H9 (cell line): ENCODE results near the gene SNPH. TPM values are rescaled to one million over a fixed set of nuclear protein-coding genes. Genes with fewer than 3 reads are reported as not detected.
A peak's percentile ranks its signal among the peaks of the same experiment; 100 is the strongest.

Experiments
- DNase-seq: peaks from one replicate; pipeline ENCODE4 v3.0.0-alpha.2; 2017
- H2AFZ ChIP-seq: one replicate; pipeline ENCODE4 v1.6.1; 2013; ENCODE audit warnings: mild to moderate bottlenecking, low read length, control low read depth, moderate library complexity
- H2AK5ac ChIP-seq: 2 replicates; pipeline ENCODE4 v1.6.1; 2013; ENCODE audit warnings: low read length, control low read depth, mixed read lengths; ENCODE audit not compliant: insufficient read length
- H2BK120ac ChIP-seq: one replicate; pipeline ENCODE4 v1.6.1; 2013; ENCODE audit warnings: low read depth, mild to moderate bottlenecking, low read length, control low read depth, inconsistent platforms; ENCODE audit not compliant: poor library complexity, severe bottlenecking
- H2BK12ac ChIP-seq: 2 replicates; pipeline ENCODE4 v1.6.1; 2013; ENCODE audit warnings: low read length, control low read depth, mixed read lengths, low read depth; ENCODE audit not compliant: insufficient read length
- H2BK15ac ChIP-seq: 2 replicates; pipeline ENCODE4 v1.6.1; 2013; ENCODE audit warnings: low read depth, low read length, control low read depth
- H2BK20ac ChIP-seq: one replicate; pipeline ENCODE4 v1.6.1; 2013; ENCODE audit warnings: low read depth, mild to moderate bottlenecking, low read length, control low read depth, inconsistent platforms; ENCODE audit not compliant: poor library complexity, severe bottlenecking
- H2BK5ac ChIP-seq: 2 replicates; pipeline ENCODE4 v1.6.1; 2013; ENCODE audit warnings: low read length, control low read depth, mixed read lengths; ENCODE audit not compliant: insufficient read length
- H3K14ac ChIP-seq: 2 replicates; pipeline ENCODE4 v1.6.1; 2013; ENCODE audit warnings: low read length, control low read depth; ENCODE audit not compliant: insufficient read depth
- H3K18ac ChIP-seq: 2 replicates; pipeline ENCODE4 v1.6.1; 2013; ENCODE audit warnings: low read depth, mild to moderate bottlenecking, mixed read lengths, low read length, control low read depth; ENCODE audit not compliant: insufficient read length
- H3K23ac ChIP-seq: 2 replicates; pipeline ENCODE4 v1.6.1; 2013; ENCODE audit warnings: low read length, control low read depth, mixed read lengths, low read depth; ENCODE audit not compliant: insufficient read length
- H3K23me2 ChIP-seq: 2 replicates; pipeline ENCODE4 v1.6.1; 2013; ENCODE audit warnings: low read depth, mild to moderate bottlenecking, mixed read lengths, low read length, control low read depth; ENCODE audit not compliant: insufficient read length, poor library complexity, severe bottlenecking
- H3K27ac ChIP-seq: 2 replicates; pipeline ENCODE4 v1.5.1; 2013; ENCODE audit warnings: low read length, control low read depth, mixed read lengths, low read depth; ENCODE audit not compliant: insufficient read length
- H3K27me3 ChIP-seq: 2 replicates; pipeline ENCODE4 v1.6.1; 2013; ENCODE audit warnings: low read length, control low read depth, inconsistent platforms; ENCODE audit not compliant: insufficient read depth
- H3K4ac ChIP-seq: 2 replicates; pipeline ENCODE4 v1.6.1; 2013; ENCODE audit warnings: low read depth, mild to moderate bottlenecking, control low read depth, inconsistent platforms, low read length, moderate library complexity
- H3K4me1 ChIP-seq: 2 replicates; pipeline ENCODE4 v1.6.1; 2013; ENCODE audit warnings: low read length, control low read depth, inconsistent platforms; ENCODE audit not compliant: insufficient read depth
- H3K4me2 ChIP-seq: 2 replicates; pipeline ENCODE4 v1.6.1; 2013; ENCODE audit warnings: low read length, control low read depth, mixed read lengths; ENCODE audit not compliant: insufficient read length, insufficient read depth
- H3K56ac ChIP-seq: 2 replicates; pipeline ENCODE4 v1.6.1; 2013; ENCODE audit warnings: low read depth, mild to moderate bottlenecking, mixed read lengths, low read length, control low read depth; ENCODE audit not compliant: insufficient read length
- H3K79me1 ChIP-seq: 2 replicates; pipeline ENCODE4 v1.6.1; 2013; ENCODE audit warnings: low read depth, mild to moderate bottlenecking, moderate library complexity, low read length, control low read depth, inconsistent platforms; ENCODE audit not compliant: insufficient read depth, poor library complexity, severe bottlenecking
- H3K79me2 ChIP-seq: 2 replicates; pipeline ENCODE4 v1.6.1; 2013; ENCODE audit warnings: low read length, control low read depth, inconsistent platforms; ENCODE audit not compliant: insufficient read depth
- H3K9ac ChIP-seq: 2 replicates; pipeline ENCODE4 v1.6.1; 2013; ENCODE audit warnings: low read length, control low read depth, mixed read lengths; ENCODE audit not compliant: insufficient read length; ENCODE audit errors: extremely low read depth
- H3K9me3 ChIP-seq: one replicate; pipeline ENCODE4 v1.6.1; 2013; ENCODE audit warnings: low read depth, low read length, inconsistent platforms; ENCODE audit not compliant: control insufficient read depth
- H3T11ph ChIP-seq: one replicate; pipeline ENCODE4 v1.6.1; 2013; ENCODE audit warnings: mild to moderate bottlenecking, low read length, control low read depth, inconsistent platforms
- H4K20me1 ChIP-seq: one replicate; pipeline ENCODE4 v1.6.1; 2013; ENCODE audit not compliant: control insufficient read depth, insufficient read length, insufficient read depth
- H4K5ac ChIP-seq: 2 replicates; pipeline ENCODE4 v1.6.1; 2013; ENCODE audit warnings: low read depth, mild to moderate bottlenecking, mixed read lengths, low read length, control low read depth; ENCODE audit not compliant: insufficient read length
- H4K8ac ChIP-seq: replicated peaks from 2 replicates; pipeline ENCODE4 v1.6.1; 2013; ENCODE audit warnings: low read length, control low read depth, mixed read lengths, low read depth; ENCODE audit not compliant: insufficient read length
- H4K91ac ChIP-seq: 2 replicates; pipeline ENCODE4 v1.6.1; 2013; ENCODE audit warnings: low read depth, mild to moderate bottlenecking, moderate library complexity, mixed read lengths, low read length, control low read depth; ENCODE audit not compliant: insufficient read length
- H3K27ac Mint-ChIP-seq, 3 experiments: 2 replicates in 2 of 3; 3 replicates in 1 of 3; pipeline ENCODE4 v1.8.0; 2020 to 2021; ENCODE audit warnings: mixed read lengths in 3 of 3, mild to moderate bottlenecking in 1 of 3, moderate library complexity in 1 of 3
- H3K27me3 Mint-ChIP-seq: 2 replicates; pipeline ENCODE4 v1.8.0; 2021; ENCODE audit warnings: low read depth, mild to moderate bottlenecking, moderate library complexity, mixed read lengths
- H3K36me3 Mint-ChIP-seq, 3 experiments: 2 replicates in 2 of 3; 3 replicates in 1 of 3; pipeline ENCODE4 v1.8.0; 2020 to 2021; ENCODE audit warnings: low read depth in 3 of 3, mixed read lengths in 3 of 3; ENCODE audit not compliant: insufficient read depth in 1 of 3
- H3K4me1 Mint-ChIP-seq, 2 experiments: 2 replicates each; pipeline ENCODE4 v1.8.0; 2020; ENCODE audit warnings: mixed read lengths in 2 of 2
- H3K4me3 Mint-ChIP-seq, 2 experiments: 2 replicates in 1 of 2; 3 replicates in 1 of 2; pipeline ENCODE4 v1.8.0; 2020 to 2021; ENCODE audit warnings: mild to moderate bottlenecking in 2 of 2, mixed read lengths in 2 of 2, moderate library complexity in 1 of 2
- H3K9me3 Mint-ChIP-seq, 2 experiments: 2 replicates in 1 of 2; 3 replicates in 1 of 2; pipeline ENCODE4 v1.8.0; 2020; ENCODE audit warnings: mild to moderate bottlenecking in 2 of 2, mixed read lengths in 2 of 2, moderate library complexity in 1 of 2
- WGBS: extraction: QIAGEN DNeasy Blood & Tissue Kit; methylation state at CpG from one replicate; pipeline ENCODE4 v1.1.7; 2013; ENCODE audit warnings: missing lambda C conversion rate, low lambda C conversion rate, mixed read lengths; ENCODE audit not compliant: insufficient read length; ENCODE audit errors: extremely low coverage; 5-methylcytosine and 5-hydroxymethylcytosine counted together
- total RNA-seq: library from RNA; stranded (reverse); gene quantifications from 2 replicates; pipeline ENCODE4 v1.2.1, GENCODE V29; 2021
- TF ChIP-seq, protein P1 (sequence below): fragments of 200-600 bp; sonication (generic); conservative IDR thresholded peaks from 3 replicates; pipeline ENCODE4 v1.8.0; 2021; ENCODE audit warnings: antibody characterized with exemption, mild to moderate bottlenecking

The SNPH gene
- total RNA-seq, 1 experiment from 2014 or later, result 1.8 TPM

DNA sequence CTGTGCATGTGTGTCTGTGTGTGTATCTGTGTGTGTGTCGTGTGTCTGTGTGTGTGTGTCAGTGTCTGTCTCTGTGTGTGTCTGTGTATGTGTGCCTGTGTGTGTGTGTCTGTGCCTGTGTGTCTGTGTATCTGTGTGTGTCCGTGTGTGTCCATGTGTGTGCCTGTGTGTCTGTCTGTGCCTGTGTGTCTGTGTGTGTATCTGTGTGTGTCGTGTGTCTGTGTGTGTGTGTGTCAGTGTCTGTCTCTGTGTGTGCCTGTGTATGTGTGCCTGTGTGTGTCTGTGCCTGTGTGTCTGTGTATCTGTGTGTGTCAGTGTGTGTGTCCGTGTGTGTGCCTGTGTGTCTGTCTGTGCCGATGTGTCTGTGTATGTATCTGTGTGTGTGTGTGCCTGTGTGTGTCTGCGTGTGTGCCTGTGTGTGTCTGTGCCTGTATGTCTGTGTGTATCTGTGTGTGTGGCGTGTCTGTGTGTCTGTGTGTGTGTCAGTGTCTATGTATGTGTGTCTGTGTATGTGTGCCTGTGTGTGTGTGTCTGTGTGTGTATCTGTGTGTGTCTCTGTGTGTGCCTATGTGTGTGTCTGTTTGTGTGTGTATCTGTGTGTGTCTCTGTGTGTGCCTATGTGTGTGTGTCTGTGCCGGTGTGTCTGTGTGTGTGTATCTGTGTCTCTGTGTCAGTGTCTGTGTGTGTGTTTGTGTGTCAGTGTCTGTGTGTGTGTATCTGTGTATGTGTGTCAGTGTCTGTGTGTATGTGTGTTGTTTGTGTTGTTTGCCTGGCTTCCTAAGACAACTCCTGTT lies 11.6 kb downstream of the SNPH start:
- Histone ChIP-seq H3K4me1 (no peaks in the 10 kb centered on the region), H2BK20ac (no peak overlapping the region), H3K56ac (no peak overlapping the region), H3K23me2 (no peaks in the 10 kb centered on the region), H3K9me3 (no peaks in the 10 kb centered on the region), H3T11ph (no peak overlapping the region), H3K4ac (no peak overlapping the region; the same call in 1 of the 2 replicates), H2BK120ac (no peak overlapping the region), H4K5ac (peak overlapping the region; percentile 2), H2BK5ac (no peak overlapping the region), H4K91ac (no peak overlapping the region), H3K79me2 (no peaks in the 10 kb centered on the region), H3K9ac (no peak overlapping the region), H3K23ac (peak overlapping the region; percentile 77), H2AFZ (no peak overlapping the region), H3K79me1 (no peaks in the 10 kb centered on the region), H4K20me1 (peaks cover 2% of the 10 kb centered on the region), H2AK5ac (no peak overlapping the region), H3K4me2 (no peak overlapping the region), H3K27ac (no peak overlapping the region), H3K18ac (no peak overlapping the region), H3K14ac (no peak overlapping the region), H3K27me3 (no peaks in the 10 kb centered on the region), H2BK12ac (no peak overlapping the region), H4K8ac (peak overlapping the region; percentile 7), H2BK15ac (no peak overlapping the region)
- Mint-ChIP-seq H3K36me3 (no peaks in the 10 kb centered on the region), H3K9me3 (no peaks in the 10 kb centered on the region), H3K4me1 (no peaks in the 10 kb centered on the region), H3K27ac (no peak overlapping the region), H3K4me3 (no peak overlapping the region), H3K27me3 (no peaks in the 10 kb centered on the region; the same call in 1 of the 2 replicates)
- DNase-seq, result peak; percentile 19
- TF ChIP-seq, protein P1, sequence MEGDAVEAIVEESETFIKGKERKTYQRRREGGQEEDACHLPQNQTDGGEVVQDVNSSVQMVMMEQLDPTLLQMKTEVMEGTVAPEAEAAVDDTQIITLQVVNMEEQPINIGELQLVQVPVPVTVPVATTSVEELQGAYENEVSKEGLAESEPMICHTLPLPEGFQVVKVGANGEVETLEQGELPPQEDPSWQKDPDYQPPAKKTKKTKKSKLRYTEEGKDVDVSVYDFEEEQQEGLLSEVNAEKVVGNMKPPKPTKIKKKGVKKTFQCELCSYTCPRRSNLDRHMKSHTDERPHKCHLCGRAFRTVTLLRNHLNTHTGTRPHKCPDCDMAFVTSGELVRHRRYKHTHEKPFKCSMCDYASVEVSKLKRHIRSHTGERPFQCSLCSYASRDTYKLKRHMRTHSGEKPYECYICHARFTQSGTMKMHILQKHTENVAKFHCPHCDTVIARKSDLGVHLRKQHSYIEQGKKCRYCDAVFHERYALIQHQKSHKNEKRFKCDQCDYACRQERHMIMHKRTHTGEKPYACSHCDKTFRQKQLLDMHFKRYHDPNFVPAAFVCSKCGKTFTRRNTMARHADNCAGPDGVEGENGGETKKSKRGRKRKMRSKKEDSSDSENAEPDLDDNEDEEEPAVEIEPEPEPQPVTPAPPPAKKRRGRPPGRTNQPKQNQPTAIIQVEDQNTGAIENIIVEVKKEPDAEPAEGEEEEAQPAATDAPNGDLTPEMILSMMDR, result no peak
- WGBS, result no CpG with 5 or more reads among the region's 8 CpGs
